ENCODE results near the gene ARHGAP35.
A peak's percentile ranks its signal among the peaks of the same experiment; 100 is the strongest.
"Not testable (repeated sequence)": the region's sequence is repeated elsewhere in the genome, so short reads cannot be mapped to it uniquely, and the experiment has no call there.

The ARHGAP35 gene

GRCh38 chr19:46868025-46868802 is 7.4 kb downstream of the ARHGAP35 start:
- no peak overlapping the region for H2AK5ac ChIP-seq (ENCODE audit: low read length)
- H3K27me3 ChIP-seq (ENCODE audit: insufficient read depth, low read length) = no peaks in the 10 kb centered on the region
- no peak overlapping the region for H4K91ac ChIP-seq (ENCODE audit: low read depth, low read length)
- H3K18ac ChIP-seq (ENCODE audit: low read length) = no peak overlapping the region
- H3K4me1 ChIP-seq (ENCODE audit: control insufficient read depth in 1 of 2, insufficient read depth in 2 of 2, low read length in 2 of 2) = peaks cover 6 to 9% of the 10 kb centered on the region in 2 experiments
- H2BK120ac ChIP-seq (ENCODE audit: insufficient read depth, low read length, poor library complexity) = no peak overlapping the region
- H3K4me3 ChIP-seq (ENCODE audit: low read depth, low read length) = no peak overlapping the region
- H3K79me1 ChIP-seq (ENCODE audit: low read length) = peaks cover 2% of the 10 kb centered on the region
- no peak overlapping the region for H2BK5ac ChIP-seq (ENCODE audit: low read depth, low read length, poor library complexity)
- no peak overlapping the region for H3K4ac ChIP-seq (ENCODE audit: low read depth, low read length)
- no peak overlapping the region for H3K4me2 ChIP-seq (ENCODE audit: low read length)
- no peak overlapping the region for H3K23ac ChIP-seq (ENCODE audit: low read length)
- H3K9me3 ChIP-seq (ENCODE audit: insufficient read depth, low read depth, low read length) = no peaks in the 10 kb centered on the region
- peaks cover 8% of the 10 kb centered on the region for H3K79me2 ChIP-seq (ENCODE audit: control insufficient read depth, insufficient read depth, low read length, poor library complexity)
- no CpG with 5 or more reads among the region's 4 CpGs for WGBS (ENCODE audit: extremely low coverage, insufficient coverage, insufficient read length)
- no peak overlapping the region for H2BK12ac ChIP-seq (ENCODE audit: low read length)
- no peak overlapping the region for H2AFZ ChIP-seq (ENCODE audit: insufficient read depth, low read length, poor library complexity)
- no peak overlapping the region for H4K8ac ChIP-seq (ENCODE audit: low read depth, low read length)
- peaks cover 0 to 4% of the 10 kb centered on the region in 2 experiments for H3K36me3 ChIP-seq (ENCODE audit: control insufficient read depth in 1 of 2, insufficient read depth in 2 of 2, low read length in 2 of 2)
- no peak overlapping the region for H3K14ac ChIP-seq (ENCODE audit: low read length)
- no peak overlapping the region for H4K12ac ChIP-seq (ENCODE audit: low read depth, low read length)
- no peak for DNase-seq
- no peak overlapping the region for H3K27ac ChIP-seq (ENCODE audit: low read depth, low read length)
- H3K9ac ChIP-seq (ENCODE audit: low read length) = no peak overlapping the region

DNA sequence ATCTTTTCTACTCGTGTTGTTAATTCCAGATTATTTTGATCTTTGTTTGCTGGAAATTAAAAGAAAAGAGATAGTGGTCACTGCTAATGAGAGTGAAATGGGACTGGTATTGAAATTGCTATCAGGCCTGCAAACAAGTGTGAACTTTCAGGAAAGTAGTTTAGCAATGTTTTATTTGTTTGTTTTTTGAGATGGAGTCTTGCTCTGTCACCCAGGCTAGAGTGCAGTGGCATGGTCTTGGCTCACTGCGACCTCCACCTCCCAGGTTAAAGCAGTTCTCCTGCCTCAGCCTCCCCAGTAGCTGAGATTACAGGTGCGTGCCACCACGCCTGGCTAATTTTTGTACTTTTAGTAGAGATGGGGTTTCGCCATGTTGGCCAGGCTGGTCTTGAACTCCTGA is 10.4 kb downstream of the ARHGAP35 start:
- not testable (repeated sequence) for DNase-seq; H3K79me1 ChIP-seq (ENCODE audit: low read length); H3K27ac ChIP-seq (ENCODE audit: low read depth, low read length); H3K4me2 ChIP-seq (ENCODE audit: low read length); H2AFZ ChIP-seq (ENCODE audit: insufficient read depth, low read length, poor library complexity); H3K9me3 ChIP-seq (ENCODE audit: insufficient read depth, low read depth, low read length); H4K8ac ChIP-seq (ENCODE audit: low read depth, low read length); H4K91ac ChIP-seq (ENCODE audit: low read depth, low read length); H3K36me3 ChIP-seq (ENCODE audit: control insufficient read depth in 1 of 2, insufficient read depth in 2 of 2, low read length in 2 of 2); H3K4me1 ChIP-seq (ENCODE audit: control insufficient read depth in 1 of 2, insufficient read depth in 2 of 2, low read length in 2 of 2); H3K27me3 ChIP-seq (ENCODE audit: insufficient read depth, low read length); H4K12ac ChIP-seq (ENCODE audit: low read depth, low read length); H3K18ac ChIP-seq (ENCODE audit: low read length); H2BK12ac ChIP-seq (ENCODE audit: low read length); H2AK5ac ChIP-seq (ENCODE audit: low read length); H3K4me3 ChIP-seq (ENCODE audit: low read depth, low read length); H3K23ac ChIP-seq (ENCODE audit: low read length); H3K9ac ChIP-seq (ENCODE audit: low read length); H2BK5ac ChIP-seq (ENCODE audit: low read depth, low read length, poor library complexity); H3K14ac ChIP-seq (ENCODE audit: low read length); H2BK120ac ChIP-seq (ENCODE audit: insufficient read depth, low read length, poor library complexity)
- peaks cover 10% of the 10 kb centered on the region for H3K79me2 ChIP-seq (ENCODE audit: control insufficient read depth, insufficient read depth, low read length, poor library complexity)
- no CpG with 5 or more reads among the region's 5 CpGs for WGBS (ENCODE audit: extremely low coverage, insufficient coverage, insufficient read length)
- H3K4ac ChIP-seq (ENCODE audit: low read depth, low read length) = peak overlapping the region; percentile 55

DNA sequence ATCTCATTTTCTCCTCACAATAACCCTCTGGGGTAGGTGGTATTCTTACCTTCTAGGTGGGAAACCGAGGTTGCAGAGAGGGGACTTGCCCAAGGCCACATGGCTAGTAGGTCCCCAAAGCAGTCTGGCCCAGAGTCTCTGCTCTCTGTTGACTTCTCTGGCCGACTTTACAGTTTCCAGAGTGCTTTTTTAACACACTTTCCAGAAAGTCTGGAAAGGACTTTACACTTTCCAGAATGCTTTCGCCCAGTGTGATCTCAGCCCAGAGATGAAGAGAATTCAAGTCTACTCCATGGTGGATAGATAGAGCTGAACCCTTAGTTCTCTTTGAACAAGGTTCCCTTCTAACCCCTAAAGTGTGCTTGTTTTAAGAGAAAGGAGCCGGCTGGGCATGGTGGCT is 12.2 kb downstream of the ARHGAP35 start:
- H3K27me3 ChIP-seq (ENCODE audit: insufficient read depth, low read length) = no peaks in the 10 kb centered on the region
- peaks cover 5 to 10% of the 10 kb centered on the region in 2 experiments for H3K4me1 ChIP-seq (ENCODE audit: control insufficient read depth in 1 of 2, insufficient read depth in 2 of 2, low read length in 2 of 2)
- H3K9ac ChIP-seq (ENCODE audit: low read length) = no peak overlapping the region
- no peak overlapping the region for H3K14ac ChIP-seq (ENCODE audit: low read length)
- H3K79me1 ChIP-seq (ENCODE audit: low read length) = peaks cover 9% of the 10 kb centered on the region
- no peak overlapping the region for H3K4me3 ChIP-seq (ENCODE audit: low read depth, low read length)
- peak overlapping the region; percentile 47 for H4K8ac ChIP-seq (ENCODE audit: low read depth, low read length)
- peak overlapping the region; percentile 59 for H3K18ac ChIP-seq (ENCODE audit: low read length)
- peak overlapping the region; percentile 47 for H4K91ac ChIP-seq (ENCODE audit: low read depth, low read length)
- no peak overlapping the region for H3K4me2 ChIP-seq (ENCODE audit: low read length)
- H3K4ac ChIP-seq (ENCODE audit: low read depth, low read length) = peak overlapping the region; percentile 69
- peaks cover 0 to 5% of the 10 kb centered on the region in 2 experiments for H3K36me3 ChIP-seq (ENCODE audit: control insufficient read depth in 1 of 2, insufficient read depth in 2 of 2, low read length in 2 of 2)
- H3K9me3 ChIP-seq (ENCODE audit: insufficient read depth, low read depth, low read length) = no peaks in the 10 kb centered on the region
- no peak overlapping the region for H3K23ac ChIP-seq (ENCODE audit: low read length)
- H2AK5ac ChIP-seq (ENCODE audit: low read length) = no peak overlapping the region
- H2AFZ ChIP-seq (ENCODE audit: insufficient read depth, low read length, poor library complexity) = no peak overlapping the region
- H3K79me2 ChIP-seq (ENCODE audit: control insufficient read depth, insufficient read depth, low read length, poor library complexity) = peaks cover 10% of the 10 kb centered on the region
- H2BK120ac ChIP-seq (ENCODE audit: insufficient read depth, low read length, poor library complexity) = peak overlapping the region; percentile 43
- no peak overlapping the region for H4K12ac ChIP-seq (ENCODE audit: low read depth, low read length)
- peak overlapping the region; percentile 40 for H2BK12ac ChIP-seq (ENCODE audit: low read length)
- H3K27ac ChIP-seq (ENCODE audit: low read depth, low read length) = peak overlapping the region; percentile 34
- no CpG with 5 or more reads among the region's 4 CpGs for WGBS (ENCODE audit: extremely low coverage, insufficient coverage, insufficient read length)
- DNase-seq = no peak
- H2BK5ac ChIP-seq (ENCODE audit: low read depth, low read length, poor library complexity) = peak overlapping the region; percentile 49

DNA sequence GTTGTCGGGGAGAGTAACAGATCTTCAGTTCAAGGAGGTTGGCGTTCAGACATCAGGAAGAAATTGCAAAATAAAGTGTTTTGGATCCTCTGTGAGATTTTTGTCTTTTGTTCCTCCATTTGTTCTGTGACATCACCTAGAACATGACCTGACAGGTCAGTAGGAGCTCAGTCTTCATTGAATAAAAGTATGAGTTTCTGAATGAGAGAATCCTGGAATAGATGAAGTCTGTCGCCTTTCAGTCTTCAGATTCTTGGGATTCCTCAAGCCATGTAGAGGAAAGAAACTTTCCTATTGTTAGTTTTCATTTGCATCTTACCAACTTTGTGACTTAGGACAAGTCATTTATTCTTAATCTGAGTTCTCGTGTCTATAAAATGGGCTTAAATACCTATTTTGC is 14.4 kb downstream of the ARHGAP35 start:
- Histone ChIP-seq H3K4me1 (ENCODE audit: control insufficient read depth in 1 of 2, insufficient read depth in 2 of 2, low read length in 2 of 2) (peaks cover 5 to 12% of the 10 kb centered on the region in 2 experiments), H3K4me2 (ENCODE audit: low read length) (no peak overlapping the region), H3K27me3 (ENCODE audit: insufficient read depth, low read length) (no peaks in the 10 kb centered on the region), H3K23ac (ENCODE audit: low read length) (no peak overlapping the region), H3K9ac (ENCODE audit: low read length) (no peak overlapping the region), H3K79me1 (ENCODE audit: low read length) (peaks cover 9% of the 10 kb centered on the region), H4K12ac (ENCODE audit: low read depth, low read length) (no peak overlapping the region), H2BK5ac (ENCODE audit: low read depth, low read length, poor library complexity) (no peak overlapping the region), H2AFZ (ENCODE audit: insufficient read depth, low read length, poor library complexity) (no peak overlapping the region), H3K18ac (ENCODE audit: low read length) (no peak overlapping the region), H2BK12ac (ENCODE audit: low read length) (no peak overlapping the region), H3K4ac (ENCODE audit: low read depth, low read length) (no peak overlapping the region), H2AK5ac (ENCODE audit: low read length) (no peak overlapping the region), H3K4me3 (ENCODE audit: low read depth, low read length) (no peak overlapping the region), H4K91ac (ENCODE audit: low read depth, low read length) (no peak overlapping the region), H3K27ac (ENCODE audit: low read depth, low read length) (peak overlapping the region; percentile 54), H2BK120ac (ENCODE audit: insufficient read depth, low read length, poor library complexity) (no peak overlapping the region), H3K14ac (ENCODE audit: low read length) (no peak overlapping the region), H3K36me3 (ENCODE audit: control insufficient read depth in 1 of 2, insufficient read depth in 2 of 2, low read length in 2 of 2) (peaks cover 0 to 5% of the 10 kb centered on the region in 2 experiments), H4K8ac (ENCODE audit: low read depth, low read length) (no peak overlapping the region), H3K79me2 (ENCODE audit: control insufficient read depth, insufficient read depth, low read length, poor library complexity) (peaks cover 8% of the 10 kb centered on the region), H3K9me3 (ENCODE audit: insufficient read depth, low read depth, low read length) (no peaks in the 10 kb centered on the region)
- no CpG with 5 or more reads among the region's 4 CpGs for WGBS (ENCODE audit: extremely low coverage, insufficient coverage, insufficient read length)
- DNase-seq = peak in 1 of 2 donors; percentile 74

Measured in trophoblast cell (in vitro differentiated cells and primary cell).